HTR-8/SVneo (cell line): ENCODE data around the gene KIAA0825.
"Not testable (repeated sequence)": the region's sequence is repeated elsewhere in the genome, so short reads cannot be mapped to it uniquely, and the experiment has no call there.

Experiments used
- DNase-seq: peaks from one replicate; pipeline ENCODE4 v3.0.0; 2011; ENCODE audit warnings: low spot score, mixed read lengths; ENCODE audit not compliant: insufficient read length
- FAIRE-seq: peaks from 2 replicates; lab custom pipeline; 2011; peaks lifted over from hg19 to GRCh38; lab: Jason Lieb, UNC

Gene KIAA0825

GRCh38 chr5:94388773-94389514 lies 229.5 kb downstream of the KIAA0825 start:
- DNase-seq (no peak), FAIRE-seq (no peak)

GRCh38 chr5:94385767-94386166 lies 232.6 kb downstream of the KIAA0825 start:
- no peak for DNase-seq
- no peak for FAIRE-seq

GRCh38 chr5:94378062-94378461 lies 240.3 kb downstream of the KIAA0825 start:
- FAIRE-seq (no peak), DNase-seq (no peak)

- no peak for DNase-seq
- FAIRE-seq = no peak
These were observed 241.6 kb downstream of the KIAA0825 start for GRCh38 chr5:94376672-94377345.

GRCh38 chr5:94375801-94376200 lies 242.6 kb downstream of the KIAA0825 start:
- FAIRE-seq (no peak), DNase-seq (no peak)

- DNase-seq (no peak), FAIRE-seq (no peak)
These were observed 244.1 kb downstream of the KIAA0825 start for GRCh38 chr5:94374336-94374735.

- DNase-seq = no peak
- FAIRE-seq = no peak
These were observed 250.5 kb downstream of the KIAA0825 start for GRCh38 chr5:94367900-94368299.

GRCh38 chr5:94366811-94367210 lies 251.6 kb downstream of the KIAA0825 start:
- no peak for DNase-seq
- no peak for FAIRE-seq

- DNase-seq (no peak), FAIRE-seq (no peak)
These were observed 255.5 kb downstream of the KIAA0825 start for GRCh38 chr5:94362857-94363256.

GRCh38 chr5:94361832-94362796 lies 256.3 kb downstream of the KIAA0825 start:
- no peak for DNase-seq
- FAIRE-seq = no peak

GRCh38 chr5:94361161-94361560 lies 257.2 kb downstream of the KIAA0825 start:
- DNase-seq (no peak), FAIRE-seq (no peak)

- FAIRE-seq = no peak
- DNase-seq = no peak
These were observed 257.8 kb downstream of the KIAA0825 start for GRCh38 chr5:94360382-94361130.

- FAIRE-seq (no peak), DNase-seq (no peak)
These were observed 258.5 kb downstream of the KIAA0825 start for GRCh38 chr5:94359880-94360279.

- FAIRE-seq (no peak), DNase-seq (no peak)
These were observed 262.6 kb downstream of the KIAA0825 start for GRCh38 chr5:94355811-94356210.

GRCh38 chr5:94354837-94355485 lies 263.4 kb downstream of the KIAA0825 start:
- not testable (repeated sequence) for DNase-seq, FAIRE-seq

GRCh38 chr5:94353605-94354004 lies 264.8 kb downstream of the KIAA0825 start:
- FAIRE-seq = no peak
- DNase-seq = no peak

GRCh38 chr5:94347130-94347529 lies 271.3 kb downstream of the KIAA0825 start:
- DNase-seq = no peak
- FAIRE-seq = no peak

- DNase-seq = no peak
- no peak for FAIRE-seq
These were observed 273.1 kb downstream of the KIAA0825 start for GRCh38 chr5:94345257-94345656.

GRCh38 chr5:94337617-94338016 lies 280.8 kb downstream of the KIAA0825 start:
- no peak for FAIRE-seq
- DNase-seq = no peak
